SK-N-MC (cell line): ENCODE data around the gene FIGLA.

Experiments
- DNase-seq: peaks from one replicate; pipeline ENCODE4 v3.0.0-alpha.2; 2011; ENCODE audit warnings: low read depth, low spot score
- H3K27ac ChIP-seq: fragments of 200-600 bp; sonication (generic); 2 replicates; pipeline ENCODE4 v1.5.1; 2016; ENCODE audit warnings: mixed run types
- H3K36me3 ChIP-seq: fragments of 200-600 bp; sonication (generic); 2 replicates; pipeline ENCODE4 v1.6.1; 2017; ENCODE audit warnings: antibody characterized with exemption, low read length, mixed read lengths; ENCODE audit not compliant: insufficient read depth
- H3K4me3 ChIP-seq: fragments of 200-600 bp; sonication (generic); 2 replicates; pipeline ENCODE4 v1.5.1; 2016
- H3K9ac ChIP-seq: fragments of 200-600 bp; sonication (generic); 2 replicates; pipeline ENCODE4 v1.8.0; 2017; ENCODE audit warnings: mixed run types, mixed read lengths; ENCODE audit not compliant: insufficient read length
- H3K9me3 ChIP-seq: fragments of 200-600 bp; sonication (generic); 2 replicates; pipeline ENCODE4 v1.6.1; 2017; ENCODE audit warnings: low read depth, mild to moderate bottlenecking, antibody characterized with exemption, low read length, moderate library complexity, mixed read lengths
- EZH2 ChIP-seq: fragments of 200-600 bp; sonication (generic); IDR thresholded peaks from one replicate; pipeline ENCODE4 v1.6.1; 2017; ENCODE audit warnings: antibody characterized with exemption
- FOXP2 ChIP-seq: optimal IDR thresholded peaks from 2 replicates; pipeline ENCODE3; 2011; ENCODE audit warnings: mild to moderate bottlenecking, moderate library complexity; ENCODE audit not compliant: insufficient read depth; ENCODE audit errors: extremely low read length, control extremely low read depth
- POLR2AphosphoS5 ChIP-seq: IDR thresholded peaks from 2 replicates; pipeline ENCODE4 v1.6.1; 2012; ENCODE audit warnings: mild to moderate bottlenecking, low read depth, low read length, borderline replicate concordance

FIGLA gene

GRCh38 chr2:70785137-70785911 is 5.1 kb downstream of the FIGLA start:
- DNase-seq: no peak
- Histone ChIP-seq H3K4me3 (no peak overlapping the region), H3K27ac (no peak overlapping the region), H3K9ac (no peak overlapping the region), H3K9me3 (no peaks in the 10 kb centered on the region), H3K36me3 (no peaks in the 10 kb centered on the region)
- TF ChIP-seq EZH2 (no peak), FOXP2 (no peak), POLR2AphosphoS5 (no peak)

GRCh38 chr2:70784320-70784719 is 6.1 kb downstream of the FIGLA start:
- DNase-seq: no peak
- Histone ChIP-seq H3K4me3 (no peak overlapping the region), H3K36me3 (no peaks in the 10 kb centered on the region), H3K27ac (no peak overlapping the region), H3K9ac (no peak overlapping the region), H3K9me3 (no peaks in the 10 kb centered on the region)
- TF ChIP-seq FOXP2 (no peak), POLR2AphosphoS5 (no peak), EZH2 (no peak)

- no peak for DNase-seq
- Histone ChIP-seq H3K4me3 (no peak overlapping the region), H3K36me3 (no peaks in the 10 kb centered on the region), H3K9me3 (no peaks in the 10 kb centered on the region), H3K9ac (no peak overlapping the region), H3K27ac (no peak overlapping the region)
- TF ChIP-seq EZH2 (no peak), FOXP2 (no peak), POLR2AphosphoS5 (no peak)
Measured at GRCh38 chr2:70779911-70780545, 10.4 kb downstream of the FIGLA start.

- DNase-seq: no peak
- Histone ChIP-seq H3K36me3 (no peaks in the 10 kb centered on the region), H3K27ac (no peak overlapping the region), H3K4me3 (no peak overlapping the region), H3K9me3 (no peaks in the 10 kb centered on the region), H3K9ac (no peak overlapping the region)
- TF ChIP-seq POLR2AphosphoS5 (no peak), EZH2 (no peak), FOXP2 (no peak)
Measured at GRCh38 chr2:70779491-70779890, 11.0 kb downstream of the FIGLA start.

- DNase-seq: no peak
- no peak overlapping the region for H3K4me3 ChIP-seq
- no peaks in the 10 kb centered on the region for H3K9me3 ChIP-seq
- no peak overlapping the region for H3K27ac ChIP-seq
- H3K9ac ChIP-seq: no peak overlapping the region
- H3K36me3 ChIP-seq: no peaks in the 10 kb centered on the region
- TF ChIP-seq EZH2 (no peak), FOXP2 (no peak), POLR2AphosphoS5 (no peak)
Measured at GRCh38 chr2:70778676-70779075, 11.8 kb downstream of the FIGLA start.

GRCh38 chr2:70777450-70777849 is 13.0 kb downstream of the FIGLA start:
- Histone ChIP-seq H3K9me3 (no peaks in the 10 kb centered on the region), H3K9ac (no peak overlapping the region), H3K27ac (no peak overlapping the region), H3K4me3 (no peak overlapping the region), H3K36me3 (no peaks in the 10 kb centered on the region)
- TF ChIP-seq FOXP2: no peak
- no peak for TF ChIP-seq EZH2
- no peak for TF ChIP-seq POLR2AphosphoS5
- DNase-seq: no peak

- Histone ChIP-seq H3K36me3 (no peaks in the 10 kb centered on the region), H3K9ac (no peak overlapping the region), H3K4me3 (no peak overlapping the region), H3K9me3 (no peaks in the 10 kb centered on the region), H3K27ac (no peak overlapping the region)
- DNase-seq: no peak
- TF ChIP-seq POLR2AphosphoS5: no peak
- TF ChIP-seq EZH2: no peak
- no peak for TF ChIP-seq FOXP2
Measured at GRCh38 chr2:70776266-70776665, 14.2 kb downstream of the FIGLA start.

GRCh38 chr2:70775141-70775540 is 15.3 kb downstream of the FIGLA start:
- no peak overlapping the region for H3K4me3 ChIP-seq
- H3K9me3 ChIP-seq: no peaks in the 10 kb centered on the region
- DNase-seq: no peak
- H3K36me3 ChIP-seq: no peaks in the 10 kb centered on the region
- no peak overlapping the region for H3K27ac ChIP-seq
- TF ChIP-seq EZH2 (no peak), FOXP2 (no peak), POLR2AphosphoS5 (no peak)
- H3K9ac ChIP-seq: no peak overlapping the region
